Fibroblast of lung (primary cell): Measurements from ENCODE around the gene ZBBX. TPM values are rescaled to one million over a fixed set of nuclear protein-coding genes. Genes with fewer than 3 reads are reported as not detected.
A peak's percentile ranks its signal among the peaks of the same experiment; 100 is the strongest.

Experiments used
- DNase-seq, 2 donors: peaks; one replicate each; pipeline versions ENCODE4 v3.0.0 to v3.0.0-alpha.2; 2010; ENCODE audit warnings: low read depth in 2 of 2
- H2AFZ ChIP-seq: 2 replicates; pipeline ENCODE4 v1.5.1; 2012; ENCODE audit warnings: low read length, control low read depth, inconsistent platforms
- H3K27ac ChIP-seq: 2 replicates; pipeline ENCODE4 v1.5.1; 2011; ENCODE audit warnings: low read length, control low read depth; ENCODE audit not compliant: insufficient read depth
- H3K27me3 ChIP-seq: 2 replicates; pipeline ENCODE4 v1.5.1; 2011; ENCODE audit warnings: mild to moderate bottlenecking, low read length; ENCODE audit not compliant: control insufficient read depth, insufficient read depth
- H3K36me3 ChIP-seq: 2 replicates; pipeline ENCODE4 v1.5.1; 2011; ENCODE audit warnings: low read length; ENCODE audit not compliant: control insufficient read depth, insufficient read depth
- H3K4me1 ChIP-seq: 2 replicates; pipeline ENCODE4 v1.5.1; 2011; ENCODE audit warnings: low read length; ENCODE audit not compliant: control insufficient read depth, insufficient read depth; ENCODE audit errors: extremely low read depth
- H3K4me2 ChIP-seq: 2 replicates; pipeline ENCODE4 v1.5.1; 2011; ENCODE audit warnings: low read length, control low read depth; ENCODE audit not compliant: insufficient read depth; ENCODE audit errors: extremely low read depth
- H3K4me3 ChIP-seq, 4 experiments: fragments of 200-600 bp in 1 of 4; sonication (generic) in 1 of 4; replicated peaks in 1 of 4; 2 replicates each; pipeline ENCODE4 v1.5.1; 2011 to 2016; ENCODE audit warnings: low read length in 4 of 4, low read depth in 3 of 4, mild to moderate bottlenecking in 3 of 4, control low read depth in 2 of 4, inconsistent platforms in 1 of 4, mixed read lengths in 1 of 4; ENCODE audit not compliant: insufficient read depth in 1 of 4; ENCODE audit errors: control extremely low read depth in 1 of 4
- H3K79me2 ChIP-seq: 2 replicates; pipeline ENCODE4 v1.5.1; 2012; ENCODE audit warnings: mild to moderate bottlenecking, low read length, inconsistent platforms; ENCODE audit not compliant: control insufficient read depth, insufficient read depth
- H3K9ac ChIP-seq: 2 replicates; pipeline ENCODE4 v1.5.1; 2011; ENCODE audit warnings: mild to moderate bottlenecking, low read length, control low read depth; ENCODE audit not compliant: insufficient read depth
- H3K9me3 ChIP-seq: 2 replicates; pipeline ENCODE4 v1.5.1; 2012; ENCODE audit warnings: low read depth, low read length; ENCODE audit not compliant: control insufficient read depth, insufficient read depth
- H4K20me1 ChIP-seq: 2 replicates; pipeline ENCODE4 v1.5.1; 2011; ENCODE audit warnings: low read length; ENCODE audit not compliant: control insufficient read depth, insufficient read depth; ENCODE audit errors: extremely low read depth
- CTCF ChIP-seq, 2 donors: IDR thresholded peaks in 1 of 2; conservative IDR thresholded peaks in 1 of 2; 1 replicate in 1 of 2; 2 replicates in 1 of 2; pipeline ENCODE4 v1.5.1; 2011 to 2012; ENCODE audit warnings: low read length in 2 of 2, control low read depth in 1 of 2, inconsistent platforms in 1 of 2, low read depth in 1 of 2, mild to moderate bottlenecking in 1 of 2
- EZH2 ChIP-seq: IDR thresholded peaks from 2 replicates; pipeline ENCODE4 v1.5.1; 2012; ENCODE audit warnings: low read length, control low read depth, mild to moderate bottlenecking; ENCODE audit errors: missing control alignments
- polyA plus RNA-seq, 2 donors: library from polyadenylated mRNA; depleted of rRNA in 1 of 2; stranded (reverse) in 1 of 2; unstranded in 1 of 2; fragments of >200 nt; gene quantifications; 2 replicates each; pipeline ENCODE4 v1.2.1, GENCODE V29; 2011 to 2012; ENCODE audit warnings: missing spikeins in 1 of 2
- total RNA-seq: library from RNA; depleted of rRNA; stranded (reverse); fragments of >200 nt; gene quantifications from 2 replicates; pipeline ENCODE4 v1.2.1, GENCODE V29; 2014

ZBBX gene
- total and polyA plus RNA-seq, 2 donors (not counting 1 experiment from before 2014, with no cell fraction given): 0.17 TPM; not detected in 1

GRCh38 chr3:167241048-167241845 is 138.8 kb downstream of the ZBBX start:
- H2AFZ ChIP-seq: no peak overlapping the region
- TF ChIP-seq CTCF (conservative IDR thresholded peaks at IDR 0.05 in 1 of 2, IDR thresholded peaks at IDR 0.05 in 1 of 2; ENCODE audit: low read depth in 1 of 2, low read length in 2 of 2): no peak
- no peaks in the 10 kb centered on the region for H3K9me3 ChIP-seq
- no peaks in the 10 kb centered on the region for H3K27me3 ChIP-seq
- H4K20me1 ChIP-seq: no peaks in the 10 kb centered on the region
- no peaks in the 10 kb centered on the region for H3K36me3 ChIP-seq
- no peak overlapping the region for H3K4me3 ChIP-seq
- H3K4me1 ChIP-seq: no peaks in the 10 kb centered on the region
- no peak overlapping the region for H3K9ac ChIP-seq
- no peak overlapping the region for H3K4me2 ChIP-seq
- no peak overlapping the region for H3K27ac ChIP-seq
- H3K79me2 ChIP-seq: no peaks in the 10 kb centered on the region
- no peak for DNase-seq

- H3K9ac ChIP-seq: no peak overlapping the region
- no peaks in the 10 kb centered on the region for H3K4me1 ChIP-seq
- no peaks in the 10 kb centered on the region for H3K9me3 ChIP-seq
- DNase-seq: peak; percentile 25 to 88
- no peak overlapping the region for H3K27ac ChIP-seq
- no peak overlapping the region for H3K4me2 ChIP-seq
- no peaks in the 10 kb centered on the region for H3K79me2 ChIP-seq
- TF ChIP-seq CTCF (conservative IDR thresholded peaks at IDR 0.05 in 1 of 2, IDR thresholded peaks at IDR 0.05 in 1 of 2; ENCODE audit: low read depth in 1 of 2, low read length in 2 of 2) (no peak), EZH2 (no peak)
- H4K20me1 ChIP-seq: no peaks in the 10 kb centered on the region
- H2AFZ ChIP-seq: no peak overlapping the region
- no peaks in the 10 kb centered on the region for H3K27me3 ChIP-seq
- no peak overlapping the region for H3K4me3 ChIP-seq
- H3K36me3 ChIP-seq: no peaks in the 10 kb centered on the region
Measured at GRCh38 chr3:167228135-167228534, 152.0 kb downstream of the ZBBX start.

GRCh38 chr3:167225821-167226220 is 154.3 kb downstream of the ZBBX start:
- H3K4me2 ChIP-seq: no peak overlapping the region

More at GRCh38 chr3:167225821-167226220, 154.3 kb downstream of the ZBBX start:
- TF ChIP-seq EZH2: no peak
- no peak for TF ChIP-seq CTCF (conservative IDR thresholded peaks at IDR 0.05 in 1 of 2, IDR thresholded peaks at IDR 0.05 in 1 of 2; ENCODE audit: low read depth in 1 of 2, low read length in 2 of 2)
- Histone ChIP-seq H3K36me3 (no peaks in the 10 kb centered on the region), H3K27me3 (no peaks in the 10 kb centered on the region), H3K79me2 (no peaks in the 10 kb centered on the region), H4K20me1 (no peaks in the 10 kb centered on the region), H3K9me3 (no peaks in the 10 kb centered on the region), H2AFZ (no peak overlapping the region), H3K4me1 (no peaks in the 10 kb centered on the region), H3K4me3 (no peak overlapping the region), H3K27ac (no peak overlapping the region), H3K9ac (no peak overlapping the region)
- DNase-seq: no peak
